Testis (tissue), 2 donors: ENCODE measurements around the gene TTC19.

Source experiments
- POLR2A ChIP-seq: fragments of 450-650 bp; IDR thresholded peaks from one replicate; pipeline ENCODE4 v1.6.1; 2017; ENCODE audit warnings: antibody characterized with exemption, mild to moderate bottlenecking, moderate library complexity
- TF ChIP-seq, protein P1 (sequence below), 3 experiments: fragments of 450-650 bp in 2 of 3; fragments of 200-600 bp in 1 of 3; sonication (generic) in 1 of 3; IDR thresholded peaks; one replicate each; pipeline ENCODE4 v1.5.1; 2016 to 2019; ENCODE audit warnings: antibody characterized with exemption in 3 of 3, mild to moderate bottlenecking in 2 of 3, moderate library complexity in 1 of 3

DNA sequence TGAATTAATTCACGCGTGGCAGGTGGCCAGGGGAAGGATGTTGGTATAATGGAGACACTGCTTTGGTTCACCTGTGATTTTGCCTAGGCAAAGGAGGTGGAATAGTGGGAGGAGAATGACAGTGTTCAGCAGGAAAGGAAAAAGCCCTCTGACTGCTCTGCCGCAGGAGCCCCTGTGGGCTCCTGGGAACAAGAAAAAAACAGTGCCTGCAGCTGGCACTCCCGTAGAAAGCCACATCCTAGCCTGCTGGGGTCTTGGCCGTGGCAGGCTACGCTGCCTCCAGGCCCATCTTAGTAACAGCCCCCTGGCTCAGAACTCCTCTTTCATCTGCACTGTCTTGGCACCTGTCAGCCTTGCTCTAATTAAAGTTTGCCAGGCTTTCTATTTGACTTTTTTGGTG is 34.1 kb upstream of the TTC19 start:
- no peak for TF ChIP-seq POLR2A
- TF ChIP-seq, protein P1, sequence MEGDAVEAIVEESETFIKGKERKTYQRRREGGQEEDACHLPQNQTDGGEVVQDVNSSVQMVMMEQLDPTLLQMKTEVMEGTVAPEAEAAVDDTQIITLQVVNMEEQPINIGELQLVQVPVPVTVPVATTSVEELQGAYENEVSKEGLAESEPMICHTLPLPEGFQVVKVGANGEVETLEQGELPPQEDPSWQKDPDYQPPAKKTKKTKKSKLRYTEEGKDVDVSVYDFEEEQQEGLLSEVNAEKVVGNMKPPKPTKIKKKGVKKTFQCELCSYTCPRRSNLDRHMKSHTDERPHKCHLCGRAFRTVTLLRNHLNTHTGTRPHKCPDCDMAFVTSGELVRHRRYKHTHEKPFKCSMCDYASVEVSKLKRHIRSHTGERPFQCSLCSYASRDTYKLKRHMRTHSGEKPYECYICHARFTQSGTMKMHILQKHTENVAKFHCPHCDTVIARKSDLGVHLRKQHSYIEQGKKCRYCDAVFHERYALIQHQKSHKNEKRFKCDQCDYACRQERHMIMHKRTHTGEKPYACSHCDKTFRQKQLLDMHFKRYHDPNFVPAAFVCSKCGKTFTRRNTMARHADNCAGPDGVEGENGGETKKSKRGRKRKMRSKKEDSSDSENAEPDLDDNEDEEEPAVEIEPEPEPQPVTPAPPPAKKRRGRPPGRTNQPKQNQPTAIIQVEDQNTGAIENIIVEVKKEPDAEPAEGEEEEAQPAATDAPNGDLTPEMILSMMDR (IDR thresholded peaks at IDR 0.05), result no peak
